ENCODE results near the gene STK11.

STK11 gene

DNA sequence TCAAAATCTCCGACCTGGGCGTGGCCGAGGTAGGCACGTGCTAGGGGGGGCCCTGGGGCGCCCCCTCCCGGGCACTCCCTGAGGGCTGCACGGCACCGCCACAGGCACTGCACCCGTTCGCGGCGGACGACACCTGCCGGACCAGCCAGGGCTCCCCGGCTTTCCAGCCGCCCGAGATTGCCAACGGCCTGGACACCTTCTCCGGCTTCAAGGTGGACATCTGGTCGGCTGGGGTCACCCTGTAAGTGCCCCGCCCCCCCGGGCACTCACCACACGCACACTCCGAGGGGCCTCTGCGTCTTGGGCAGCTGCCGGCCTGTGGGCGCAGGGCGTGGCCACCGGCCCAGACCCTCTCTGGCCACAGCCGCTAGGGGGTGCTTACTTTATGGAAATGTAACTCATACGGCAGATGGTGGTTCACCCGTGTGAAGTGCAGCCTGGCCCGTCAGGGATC, 14.9 kb downstream of the STK11 start:
- H3K9me3 ChIP-seq (ENCODE audit: insufficient read depth, low read depth, low read length): no peaks in the 10 kb centered on the region
- H3K9ac ChIP-seq (ENCODE audit: low read length): no peak overlapping the region
- H3K18ac ChIP-seq (ENCODE audit: low read length): no peak overlapping the region
- no peak overlapping the region for H3K4me2 ChIP-seq (ENCODE audit: low read length)
- H3K27ac ChIP-seq (ENCODE audit: low read depth, low read length): no peak overlapping the region
- H3K4me3 ChIP-seq (ENCODE audit: low read depth, low read length): no peak overlapping the region
- H4K91ac ChIP-seq (ENCODE audit: low read depth, low read length): no peak overlapping the region
- H2BK12ac ChIP-seq (ENCODE audit: low read length): no peak overlapping the region
- H3K4ac ChIP-seq (ENCODE audit: low read depth, low read length): no peak overlapping the region
- H3K4me1 ChIP-seq (ENCODE audit: control insufficient read depth in 1 of 2, insufficient read depth in 2 of 2, low read length in 2 of 2): peaks cover under 1 to 1% of the 10 kb centered on the region in 2 experiments
- no peak overlapping the region for H2BK120ac ChIP-seq (ENCODE audit: insufficient read depth, low read length, poor library complexity)
- no peak overlapping the region for H2AK5ac ChIP-seq (ENCODE audit: low read length)
- H3K14ac ChIP-seq (ENCODE audit: low read length): no peak overlapping the region
- no peaks in the 10 kb centered on the region for H3K79me1 ChIP-seq (ENCODE audit: low read length)
- no peaks in the 10 kb centered on the region for H3K27me3 ChIP-seq (ENCODE audit: insufficient read depth, low read length)
- no peak overlapping the region for H2BK5ac ChIP-seq (ENCODE audit: low read depth, low read length, poor library complexity)
- H3K36me3 ChIP-seq (ENCODE audit: control insufficient read depth in 1 of 2, insufficient read depth in 2 of 2, low read length in 2 of 2): peaks cover 50 to 55% of the 10 kb centered on the region in 2 experiments
- H3K23ac ChIP-seq (ENCODE audit: low read length): no peak overlapping the region
- H4K12ac ChIP-seq (ENCODE audit: low read depth, low read length): no peak overlapping the region
- DNase-seq: no peak
- WGBS (ENCODE audit: extremely low coverage, insufficient coverage, insufficient read length): no CpG with 5 or more reads among the region's 33 CpGs
- no peak overlapping the region for H2AFZ ChIP-seq (ENCODE audit: insufficient read depth, low read length, poor library complexity)
- H4K8ac ChIP-seq (ENCODE audit: low read depth, low read length): no peak overlapping the region
- peaks cover under 1% of the 10 kb centered on the region for H3K79me2 ChIP-seq (ENCODE audit: control insufficient read depth, insufficient read depth, low read length, poor library complexity)

DNA sequence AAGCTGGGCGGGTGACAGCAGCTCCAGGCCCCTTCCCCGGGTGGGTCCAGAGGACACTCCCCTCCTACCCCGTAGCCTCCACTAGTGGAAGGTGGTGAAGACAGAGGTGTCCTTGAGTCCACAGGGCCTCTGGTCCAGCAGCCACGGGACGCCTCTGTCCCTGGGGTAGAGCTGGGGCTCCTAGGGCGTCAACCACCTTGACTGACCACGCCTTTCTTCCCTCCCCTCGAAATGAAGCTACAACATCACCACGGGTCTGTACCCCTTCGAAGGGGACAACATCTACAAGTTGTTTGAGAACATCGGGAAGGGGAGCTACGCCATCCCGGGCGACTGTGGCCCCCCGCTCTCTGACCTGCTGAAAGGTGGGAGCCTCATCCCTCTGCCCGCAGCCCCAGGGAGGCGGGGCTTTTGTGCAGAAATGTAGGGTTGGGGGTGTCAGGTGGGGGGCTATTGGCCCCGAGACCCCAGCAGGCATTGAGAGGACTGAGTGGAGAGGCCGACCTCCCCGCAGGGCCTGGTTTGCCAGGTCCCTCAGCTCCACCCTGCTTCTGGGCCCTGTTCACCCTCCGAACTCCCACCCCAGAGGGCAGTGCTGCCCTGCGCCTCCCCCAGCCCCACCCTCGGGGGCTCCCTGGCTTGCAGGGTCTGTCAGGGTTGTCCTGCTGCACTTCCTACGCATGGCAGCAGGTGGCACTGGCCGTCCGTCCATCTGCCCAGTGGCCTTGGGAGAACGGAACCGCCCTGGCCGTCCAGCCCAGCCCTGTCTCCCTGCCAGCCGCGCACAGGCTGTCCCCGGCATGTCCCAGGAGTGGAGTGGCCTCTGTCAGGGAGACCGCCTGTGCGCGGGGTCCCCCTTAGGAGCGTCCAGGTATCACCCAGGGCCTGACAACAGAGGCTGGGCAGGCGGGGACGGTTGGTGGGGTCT, 15.7 kb downstream of the STK11 start:
- Histone ChIP-seq H3K14ac (ENCODE audit: low read length) (no peak overlapping the region), H3K36me3 (ENCODE audit: control insufficient read depth in 1 of 2, insufficient read depth in 2 of 2, low read length in 2 of 2) (peaks cover 51 to 56% of the 10 kb centered on the region in 2 experiments), H3K27ac (ENCODE audit: low read depth, low read length) (no peak overlapping the region), H2BK120ac (ENCODE audit: insufficient read depth, low read length, poor library complexity) (no peak overlapping the region), H3K4ac (ENCODE audit: low read depth, low read length) (no peak overlapping the region), H4K8ac (ENCODE audit: low read depth, low read length) (no peak overlapping the region), H3K9me3 (ENCODE audit: insufficient read depth, low read depth, low read length) (no peaks in the 10 kb centered on the region), H2BK12ac (ENCODE audit: low read length) (no peak overlapping the region), H4K91ac (ENCODE audit: low read depth, low read length) (no peak overlapping the region), H3K4me3 (ENCODE audit: low read depth, low read length) (no peak overlapping the region), H3K9ac (ENCODE audit: low read length) (no peak overlapping the region), H2AFZ (ENCODE audit: insufficient read depth, low read length, poor library complexity) (no peak overlapping the region), H3K27me3 (ENCODE audit: insufficient read depth, low read length) (no peaks in the 10 kb centered on the region), H3K18ac (ENCODE audit: low read length) (no peak overlapping the region), H2BK5ac (ENCODE audit: low read depth, low read length, poor library complexity) (no peak overlapping the region), H4K12ac (ENCODE audit: low read depth, low read length) (no peak overlapping the region), H3K4me2 (ENCODE audit: low read length) (no peak overlapping the region), H3K4me1 (ENCODE audit: control insufficient read depth in 1 of 2, insufficient read depth in 2 of 2, low read length in 2 of 2) (no peaks in the 10 kb centered on the region), H3K79me2 (ENCODE audit: control insufficient read depth, insufficient read depth, low read length, poor library complexity) (no peaks in the 10 kb centered on the region), H3K23ac (ENCODE audit: low read length) (no peak overlapping the region), H3K79me1 (ENCODE audit: low read length) (no peaks in the 10 kb centered on the region), H2AK5ac (ENCODE audit: low read length) (no peak overlapping the region)
- DNase-seq: peak in 1 of 2 donors; percentile 58
- no CpG with 5 or more reads among the region's 38 CpGs for WGBS (ENCODE audit: extremely low coverage, insufficient coverage, insufficient read length)

DNA sequence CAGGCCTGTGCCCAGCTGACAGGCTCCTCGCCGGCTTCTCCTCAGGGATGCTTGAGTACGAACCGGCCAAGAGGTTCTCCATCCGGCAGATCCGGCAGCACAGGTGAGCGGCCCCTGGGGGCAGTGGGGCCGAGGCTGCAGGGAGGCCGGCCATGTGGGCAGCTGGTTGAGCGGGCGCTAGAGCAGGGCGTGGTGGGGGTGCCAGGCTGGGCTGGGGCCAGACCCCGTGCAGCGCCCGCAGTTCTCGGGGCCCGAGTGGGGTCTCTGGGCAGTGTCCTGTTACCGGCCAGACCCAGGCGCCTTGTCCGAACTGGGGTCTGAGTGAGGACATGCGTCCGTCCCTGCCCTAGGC, 16.3 kb downstream of the STK11 start:
- no peak overlapping the region for H2BK5ac ChIP-seq (ENCODE audit: low read depth, low read length, poor library complexity)
- H3K79me2 ChIP-seq (ENCODE audit: control insufficient read depth, insufficient read depth, low read length, poor library complexity): no peaks in the 10 kb centered on the region
- H3K9me3 ChIP-seq (ENCODE audit: insufficient read depth, low read depth, low read length): no peaks in the 10 kb centered on the region
- no peak overlapping the region for H4K91ac ChIP-seq (ENCODE audit: low read depth, low read length)
- no peak overlapping the region for H3K4ac ChIP-seq (ENCODE audit: low read depth, low read length)
- no peak overlapping the region for H3K14ac ChIP-seq (ENCODE audit: low read length)
- H4K12ac ChIP-seq (ENCODE audit: low read depth, low read length): no peak overlapping the region
- DNase-seq: no peak
- H3K4me1 ChIP-seq (ENCODE audit: control insufficient read depth in 1 of 2, insufficient read depth in 2 of 2, low read length in 2 of 2): no peaks in the 10 kb centered on the region
- WGBS (ENCODE audit: extremely low coverage, insufficient coverage, insufficient read length): no CpG with 5 or more reads among the region's 22 CpGs
- H2BK120ac ChIP-seq (ENCODE audit: insufficient read depth, low read length, poor library complexity): no peak overlapping the region
- H3K36me3 ChIP-seq (ENCODE audit: control insufficient read depth in 1 of 2, insufficient read depth in 2 of 2, low read length in 2 of 2): peaks cover 56 to 62% of the 10 kb centered on the region in 2 experiments
- H4K8ac ChIP-seq (ENCODE audit: low read depth, low read length): no peak overlapping the region
- H3K79me1 ChIP-seq (ENCODE audit: low read length): no peaks in the 10 kb centered on the region
- H3K9ac ChIP-seq (ENCODE audit: low read length): no peak overlapping the region
- no peak overlapping the region for H3K23ac ChIP-seq (ENCODE audit: low read length)
- H3K4me2 ChIP-seq (ENCODE audit: low read length): no peak overlapping the region
- no peak overlapping the region for H2BK12ac ChIP-seq (ENCODE audit: low read length)
- H3K27ac ChIP-seq (ENCODE audit: low read depth, low read length): no peak overlapping the region
- H2AFZ ChIP-seq (ENCODE audit: insufficient read depth, low read length, poor library complexity): no peak overlapping the region
- no peaks in the 10 kb centered on the region for H3K27me3 ChIP-seq (ENCODE audit: insufficient read depth, low read length)
- no peak overlapping the region for H3K18ac ChIP-seq (ENCODE audit: low read length)
- H3K4me3 ChIP-seq (ENCODE audit: low read depth, low read length): no peak overlapping the region
- H2AK5ac ChIP-seq (ENCODE audit: low read length): no peak overlapping the region

DNA sequence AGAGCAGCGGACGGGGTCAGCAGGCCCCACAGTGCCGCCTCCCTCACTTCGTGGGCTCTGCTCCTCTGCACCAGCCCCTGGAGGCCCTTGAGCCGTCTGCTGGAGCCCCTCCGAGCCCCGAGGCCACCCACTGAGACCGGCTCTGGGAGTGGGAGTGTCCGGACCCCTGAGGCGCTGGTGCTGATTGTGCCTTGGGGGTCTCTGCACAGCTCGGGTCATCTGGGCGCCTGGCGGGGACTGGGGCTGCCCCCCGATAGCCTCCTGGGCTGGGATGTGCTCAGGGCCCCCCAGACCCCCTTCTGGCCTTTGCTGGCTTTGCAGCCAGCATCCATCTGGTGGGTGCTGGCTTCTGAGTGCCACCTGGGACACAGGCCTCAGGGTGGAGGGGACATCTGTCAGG, 16.8 kb downstream of the STK11 start:
- H3K79me1 ChIP-seq (ENCODE audit: low read length): no peaks in the 10 kb centered on the region
- no peak overlapping the region for H3K18ac ChIP-seq (ENCODE audit: low read length)
- H4K91ac ChIP-seq (ENCODE audit: low read depth, low read length): no peak overlapping the region
- H3K4ac ChIP-seq (ENCODE audit: low read depth, low read length): no peak overlapping the region
- H4K12ac ChIP-seq (ENCODE audit: low read depth, low read length): no peak overlapping the region
- no peaks in the 10 kb centered on the region for H3K9me3 ChIP-seq (ENCODE audit: insufficient read depth, low read depth, low read length)
- no peak overlapping the region for H2BK5ac ChIP-seq (ENCODE audit: low read depth, low read length, poor library complexity)
- H3K36me3 ChIP-seq (ENCODE audit: control insufficient read depth in 1 of 2, insufficient read depth in 2 of 2, low read length in 2 of 2): peaks cover 60 to 67% of the 10 kb centered on the region in 2 experiments
- no peaks in the 10 kb centered on the region for H3K79me2 ChIP-seq (ENCODE audit: control insufficient read depth, insufficient read depth, low read length, poor library complexity)
- H3K4me2 ChIP-seq (ENCODE audit: low read length): no peak overlapping the region
- no peak overlapping the region for H4K8ac ChIP-seq (ENCODE audit: low read depth, low read length)
- H2AFZ ChIP-seq (ENCODE audit: insufficient read depth, low read length, poor library complexity): no peak overlapping the region
- H3K4me3 ChIP-seq (ENCODE audit: low read depth, low read length): no peak overlapping the region
- no peak overlapping the region for H3K14ac ChIP-seq (ENCODE audit: low read length)
- no peaks in the 10 kb centered on the region for H3K4me1 ChIP-seq (ENCODE audit: control insufficient read depth in 1 of 2, insufficient read depth in 2 of 2, low read length in 2 of 2)
- H3K23ac ChIP-seq (ENCODE audit: low read length): no peak overlapping the region
- H2AK5ac ChIP-seq (ENCODE audit: low read length): no peak overlapping the region
- H2BK12ac ChIP-seq (ENCODE audit: low read length): no peak overlapping the region
- no peak overlapping the region for H2BK120ac ChIP-seq (ENCODE audit: insufficient read depth, low read length, poor library complexity)
- H3K27ac ChIP-seq (ENCODE audit: low read depth, low read length): no peak overlapping the region
- no peak for DNase-seq
- H3K27me3 ChIP-seq (ENCODE audit: insufficient read depth, low read length): no peaks in the 10 kb centered on the region
- WGBS (ENCODE audit: extremely low coverage, insufficient coverage, insufficient read length): no CpG with 5 or more reads among the region's 14 CpGs
- H3K9ac ChIP-seq (ENCODE audit: low read length): no peak overlapping the region

All from trophoblast cell (in vitro differentiated cells and primary cell).